Transverse colon (tissue), 4 donors: ENCODE data around the gene TRIM7. TPM values are rescaled to one million over a fixed set of nuclear protein-coding genes. Genes with fewer than 3 reads are reported as not detected.

ENCODE experiments used
- DNase-seq: peaks from one replicate; pipeline ENCODE4 v3.0.0-alpha.2; 2019
- H3K27ac ChIP-seq, 4 donors: fragments of 200-600 bp; sonication (generic); 2 replicates each; pipeline ENCODE4 v1.5.1; 2016 to 2018; ENCODE audit warnings: inconsistent platforms in 4 of 4
- H3K27me3 ChIP-seq: fragments of 200-600 bp; sonication (generic); 2 replicates; pipeline ENCODE4 v1.5.1; 2017; ENCODE audit warnings: inconsistent platforms
- H3K36me3 ChIP-seq, 4 donors: fragments of 200-600 bp; sonication (generic); 2 replicates each; pipeline ENCODE4 v1.5.1; 2017 to 2019; ENCODE audit warnings: inconsistent platforms in 4 of 4
- H3K4me1 ChIP-seq, 4 donors: fragments of 200-600 bp; sonication (generic); 2 replicates each; pipeline ENCODE4 v1.5.1; 2017 to 2020; ENCODE audit warnings: inconsistent platforms in 4 of 4
- H3K4me3 ChIP-seq, 4 donors: fragments of 200-600 bp; sonication (generic); 1 replicate in 1 of 4; 2 replicates in 3 of 4; pipeline versions ENCODE4 v1.5.1 to v1.6.1; 2017 to 2019; ENCODE audit warnings: inconsistent platforms in 4 of 4
- H3K9me3 ChIP-seq, 2 donors: fragments of 200-600 bp; sonication (generic); 2 replicates each; pipeline ENCODE4 v1.5.1; 2017 to 2019; ENCODE audit warnings: inconsistent platforms in 2 of 2
- CTCF ChIP-seq, 5 experiments: fragments of 200-600 bp in 3 of 5; fragments of 450-650 bp in 2 of 5; sonication (generic) in 3 of 5; IDR thresholded peaks; 1 replicate in 2 of 5; 2 replicates in 3 of 5; pipeline ENCODE4 v1.5.1; 2016 to 2017; ENCODE audit warnings: antibody characterized with exemption in 5 of 5, inconsistent platforms in 3 of 5, mild to moderate bottlenecking in 2 of 5, moderate library complexity in 1 of 5
- EP300 ChIP-seq: sonication (generic); formaldehyde crosslinking; IDR thresholded peaks from one replicate; pipeline ENCODE4 v1.6.1; 2017; ENCODE audit warnings: antibody characterized with exemption, low read depth
- POLR2A ChIP-seq: fragments of 450-650 bp; IDR thresholded peaks from one replicate; pipeline ENCODE4 v1.6.1; 2016; ENCODE audit warnings: antibody characterized with exemption, mild to moderate bottlenecking, moderate library complexity
- POLR2AphosphoS5 ChIP-seq, 3 donors: sonication (generic); formaldehyde crosslinking; IDR thresholded peaks; one replicate each; pipeline ENCODE4 v1.6.1; 2016; ENCODE audit warnings: antibody characterized with exemption in 3 of 3
- WGBS, 2 donors: methylation state at CpG; one replicate each; pipeline ENCODE4 v1.1.5; 2018; ENCODE audit warnings: low coverage in 1 of 2; 5-methylcytosine and 5-hydroxymethylcytosine counted together
- in situ Hi-C, 4 donors: fragments of 200-750 bp; cut with MboI; loops; one replicate each; pipeline versions ENCODE4 v1.15.0 to v1.15.1; 2017; ENCODE audit warnings: low sequenced_read_pairs in 3 of 4, low pct_ligation_motif_present in 1 of 4, low pct_unique_long_range_greater_than_20kb in 1 of 4
- intact Hi-C: fragments of 100-400 bp; cut with DNase I; formaldehyde crosslinking; loops from one replicate; pipeline ENCODE4 v1.15.1; 2023; ENCODE audit warnings: low total_unique reads
- total RNA-seq, 4 donors: library from RNA; depleted of rRNA; stranded (reverse); fragments of >200 nt; gene quantifications; one replicate each; pipeline ENCODE4 v1.1.0, GENCODE V29; 2016

The TRIM7 gene
- total RNA-seq, 4 donors from 2014 or later, result 2.5 to 16.7 (median 7.5) TPM; not detected in 1

GRCh38 chr5:181191526-181192336 is 13.3 kb downstream of the TRIM7 start:
- peak overlapping the region; percentile 90 to 97 (median 92) for H3K27ac ChIP-seq
- peak overlapping the region; percentile 57 to 74 (median 64) for H3K4me3 ChIP-seq
- in situ Hi-C loops, result no loop called here
- WGBS, 2 donors, result 0 to 1% methylated on average over 1 to 64 of the region's 64 CpGs
- intact Hi-C loops, result loop anchor here (2.0 kb wide), 1 partner anchor 31 kb away; the partner anchor contains the start of gene TRIM41
- no peaks in the 10 kb centered on the region for H3K36me3 ChIP-seq
- TF ChIP-seq POLR2AphosphoS5 (IDR thresholded peaks at IDR 0.05), result peak; percentile 5 to 86 (median 86)
- TF ChIP-seq CTCF (IDR thresholded peaks at IDR 0.05), result no peak
- TF ChIP-seq POLR2A, result peak; percentile 60
- H3K9me3 ChIP-seq, result no peaks in the 10 kb centered on the region
- H3K27me3 ChIP-seq, result no peaks in the 10 kb centered on the region
- peaks cover 7 to 23% (median 9%) of the 10 kb centered on the region in 4 donors for H3K4me1 ChIP-seq
- peak; percentile 97 for DNase-seq

- H3K27me3 ChIP-seq, result no peaks in the 10 kb centered on the region
- in situ Hi-C loops, result no loop called here
- H3K27ac ChIP-seq, result peak overlapping the region; percentile 90 to 97 (median 92)
- H3K4me3 ChIP-seq, result peak overlapping the region; percentile 29 to 74 (median 60)
- TF ChIP-seq EP300, result no peak
- TF ChIP-seq POLR2A, result no peak
- no peak for TF ChIP-seq POLR2AphosphoS5 (IDR thresholded peaks at IDR 0.05)
- TF ChIP-seq CTCF (IDR thresholded peaks at IDR 0.05), result peak in 3 of 5 experiments; percentile 16 to 33 (median 22)
- peak; percentile 57 for DNase-seq
- no peaks in the 10 kb centered on the region for H3K9me3 ChIP-seq
- H3K4me1 ChIP-seq, result peaks cover 7 to 23% (median 9%) of the 10 kb centered on the region in 4 donors
- intact Hi-C loops, result loop anchor here (2.0 kb wide), 1 partner anchor 32 kb away; the partner anchor contains the start of gene TRIM41
- H3K36me3 ChIP-seq, result no peaks in the 10 kb centered on the region
- WGBS, 2 donors, result 0% methylated on average over 5 to 65 of the region's 66 CpGs
Measured at GRCh38 chr5:181190711-181191525, 14.1 kb downstream of the TRIM7 start.

GRCh38 chr5:181189962-181190710 is 14.9 kb downstream of the TRIM7 start:
- peak overlapping the region; percentile 29 to 74 (median 60) for H3K4me3 ChIP-seq
- H3K9me3 ChIP-seq, result no peaks in the 10 kb centered on the region
- in situ Hi-C loops (loop anchor here in 1 of 4 donors (5.0 kb wide), 1 partner anchor 72 kb away; the partner anchor contains the start of gene TRIM52), intact Hi-C loops (loop anchor here (2.0 to 10.0 kb wide), 2 partner anchors 33 to 55 kb away; partner anchors contain the start of genes RACK1 and TRIM41)
- TF ChIP-seq EP300 (no peak), CTCF (IDR thresholded peaks at IDR 0.05) (no peak), POLR2AphosphoS5 (IDR thresholded peaks at IDR 0.05) (no peak), POLR2A (no peak)
- no peaks in the 10 kb centered on the region for H3K36me3 ChIP-seq
- H3K27me3 ChIP-seq, result no peaks in the 10 kb centered on the region
- H3K27ac ChIP-seq, result peak overlapping the region; percentile 90 to 97 (median 92)
- H3K4me1 ChIP-seq, result peaks cover 7 to 23% (median 9%) of the 10 kb centered on the region in 4 donors
- WGBS, 2 donors, result 2% methylated on average over 42 of the region's 52 CpGs; no CpG with 5 or more reads in 1 of the 2 donors
- peak; percentile 48 for DNase-seq
